Measurements from ENCODE around the gene CHST11.
A peak's percentile ranks its signal among the peaks of the same experiment; 100 is the strongest.

CHST11 gene

GRCh38 chr12:104682790-104683279, 226.1 kb downstream of the CHST11 start:
- peak overlapping the region; percentile 19 for H3K27ac Mint-ChIP-seq
- no peaks in the 10 kb centered on the region for H3K27me3 Mint-ChIP-seq (ENCODE audit: low read depth, poor library complexity)
- H3K4me1 Mint-ChIP-seq: peaks cover 14% of the 10 kb centered on the region
- DNase-seq: no peak
- TF ChIP-seq, protein P1, sequence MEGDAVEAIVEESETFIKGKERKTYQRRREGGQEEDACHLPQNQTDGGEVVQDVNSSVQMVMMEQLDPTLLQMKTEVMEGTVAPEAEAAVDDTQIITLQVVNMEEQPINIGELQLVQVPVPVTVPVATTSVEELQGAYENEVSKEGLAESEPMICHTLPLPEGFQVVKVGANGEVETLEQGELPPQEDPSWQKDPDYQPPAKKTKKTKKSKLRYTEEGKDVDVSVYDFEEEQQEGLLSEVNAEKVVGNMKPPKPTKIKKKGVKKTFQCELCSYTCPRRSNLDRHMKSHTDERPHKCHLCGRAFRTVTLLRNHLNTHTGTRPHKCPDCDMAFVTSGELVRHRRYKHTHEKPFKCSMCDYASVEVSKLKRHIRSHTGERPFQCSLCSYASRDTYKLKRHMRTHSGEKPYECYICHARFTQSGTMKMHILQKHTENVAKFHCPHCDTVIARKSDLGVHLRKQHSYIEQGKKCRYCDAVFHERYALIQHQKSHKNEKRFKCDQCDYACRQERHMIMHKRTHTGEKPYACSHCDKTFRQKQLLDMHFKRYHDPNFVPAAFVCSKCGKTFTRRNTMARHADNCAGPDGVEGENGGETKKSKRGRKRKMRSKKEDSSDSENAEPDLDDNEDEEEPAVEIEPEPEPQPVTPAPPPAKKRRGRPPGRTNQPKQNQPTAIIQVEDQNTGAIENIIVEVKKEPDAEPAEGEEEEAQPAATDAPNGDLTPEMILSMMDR (IDR thresholded peaks at IDR 0.05): no peak
- no peaks in the 10 kb centered on the region for H3K9me3 Mint-ChIP-seq
- H3K36me3 Mint-ChIP-seq (ENCODE audit: low read depth): no peaks in the 10 kb centered on the region
- no peak overlapping the region for H3K4me3 Mint-ChIP-seq

GRCh38 chr12:104683831-104684503, 227.2 kb downstream of the CHST11 start:
- TF ChIP-seq, protein P1 (IDR thresholded peaks at IDR 0.05): no peak
- H3K4me1 Mint-ChIP-seq: peaks cover 17% of the 10 kb centered on the region
- H3K9me3 Mint-ChIP-seq: no peaks in the 10 kb centered on the region
- H3K27ac Mint-ChIP-seq: peak overlapping the region; percentile 84
- no peaks in the 10 kb centered on the region for H3K27me3 Mint-ChIP-seq (ENCODE audit: low read depth, poor library complexity)
- no peak for DNase-seq
- H3K4me3 Mint-ChIP-seq: no peak overlapping the region
- H3K36me3 Mint-ChIP-seq (ENCODE audit: low read depth): no peaks in the 10 kb centered on the region

GRCh38 chr12:104684884-104685283, 228.1 kb downstream of the CHST11 start:
- DNase-seq: no peak
- H3K27ac Mint-ChIP-seq: no peak overlapping the region
- no peaks in the 10 kb centered on the region for H3K36me3 Mint-ChIP-seq (ENCODE audit: low read depth)
- H3K4me1 Mint-ChIP-seq: peaks cover 18% of the 10 kb centered on the region
- no peaks in the 10 kb centered on the region for H3K9me3 Mint-ChIP-seq
- TF ChIP-seq, protein P1 (IDR thresholded peaks at IDR 0.05): no peak
- H3K4me3 Mint-ChIP-seq: no peak overlapping the region
- no peaks in the 10 kb centered on the region for H3K27me3 Mint-ChIP-seq (ENCODE audit: low read depth, poor library complexity)

DNA sequence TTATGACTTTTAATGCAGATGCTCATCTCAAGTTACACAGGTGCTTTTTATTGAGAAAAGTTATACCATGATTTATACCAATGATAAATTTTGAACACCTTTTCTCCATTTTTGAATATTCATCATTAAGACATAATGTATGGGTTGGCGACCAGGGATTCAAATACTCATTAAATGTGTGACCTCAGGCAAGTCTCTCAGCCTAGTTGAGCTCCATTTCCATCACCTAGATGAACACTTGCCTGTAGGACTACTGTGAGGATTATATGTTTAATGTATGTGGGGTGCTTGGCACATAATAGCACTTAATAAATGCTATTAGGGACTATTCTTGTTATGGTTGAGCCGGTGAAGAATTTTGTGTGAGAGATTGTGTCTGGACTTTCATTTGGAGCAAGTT, 228.6 kb downstream of the CHST11 start:
- TF ChIP-seq, protein P1 (IDR thresholded peaks at IDR 0.05): no peak
- Mint-ChIP-seq H3K9me3 (no peaks in the 10 kb centered on the region), H3K4me1 (peaks cover 15% of the 10 kb centered on the region), H3K27me3 (ENCODE audit: low read depth, poor library complexity) (no peaks in the 10 kb centered on the region), H3K36me3 (ENCODE audit: low read depth) (no peaks in the 10 kb centered on the region), H3K4me3 (no peak overlapping the region), H3K27ac (no peak overlapping the region)
- no peak for DNase-seq

GRCh38 chr12:104686196-104686595, 229.4 kb downstream of the CHST11 start:
- Mint-ChIP-seq H3K27me3 (ENCODE audit: low read depth, poor library complexity) (no peaks in the 10 kb centered on the region), H3K4me1 (peaks cover 15% of the 10 kb centered on the region), H3K27ac (no peak overlapping the region), H3K36me3 (ENCODE audit: low read depth) (peaks cover 4% of the 10 kb centered on the region), H3K4me3 (no peak overlapping the region), H3K9me3 (no peaks in the 10 kb centered on the region)
- no peak for DNase-seq
- TF ChIP-seq, protein P1 (IDR thresholded peaks at IDR 0.05): no peak

All from nephron progenitor cell (in vitro differentiated cells).